H9 (cell line): ENCODE results near the gene PRF1. TPM values are rescaled to one million over a fixed set of nuclear protein-coding genes. Genes with fewer than 3 reads are reported as not detected.
A peak's percentile ranks its signal among the peaks of the same experiment; 100 is the strongest.

Experiments
- DNase-seq: peaks from one replicate; pipeline ENCODE4 v3.0.0-alpha.2; 2017
- H2AFZ ChIP-seq: one replicate; pipeline ENCODE4 v1.6.1; 2013; ENCODE audit warnings: mild to moderate bottlenecking, low read length, control low read depth, moderate library complexity
- H2AK5ac ChIP-seq: 2 replicates; pipeline ENCODE4 v1.6.1; 2013; ENCODE audit warnings: low read length, control low read depth, mixed read lengths; ENCODE audit not compliant: insufficient read length
- H2BK120ac ChIP-seq: one replicate; pipeline ENCODE4 v1.6.1; 2013; ENCODE audit warnings: low read depth, mild to moderate bottlenecking, low read length, control low read depth, inconsistent platforms; ENCODE audit not compliant: poor library complexity, severe bottlenecking
- H2BK12ac ChIP-seq: 2 replicates; pipeline ENCODE4 v1.6.1; 2013; ENCODE audit warnings: low read length, control low read depth, mixed read lengths, low read depth; ENCODE audit not compliant: insufficient read length
- H2BK15ac ChIP-seq: 2 replicates; pipeline ENCODE4 v1.6.1; 2013; ENCODE audit warnings: low read depth, low read length, control low read depth
- H2BK20ac ChIP-seq: one replicate; pipeline ENCODE4 v1.6.1; 2013; ENCODE audit warnings: low read depth, mild to moderate bottlenecking, low read length, control low read depth, inconsistent platforms; ENCODE audit not compliant: poor library complexity, severe bottlenecking
- H2BK5ac ChIP-seq: 2 replicates; pipeline ENCODE4 v1.6.1; 2013; ENCODE audit warnings: low read length, control low read depth, mixed read lengths; ENCODE audit not compliant: insufficient read length
- H3K14ac ChIP-seq: 2 replicates; pipeline ENCODE4 v1.6.1; 2013; ENCODE audit warnings: low read length, control low read depth; ENCODE audit not compliant: insufficient read depth
- H3K18ac ChIP-seq: 2 replicates; pipeline ENCODE4 v1.6.1; 2013; ENCODE audit warnings: low read depth, mild to moderate bottlenecking, mixed read lengths, low read length, control low read depth; ENCODE audit not compliant: insufficient read length
- H3K23ac ChIP-seq: 2 replicates; pipeline ENCODE4 v1.6.1; 2013; ENCODE audit warnings: low read length, control low read depth, mixed read lengths, low read depth; ENCODE audit not compliant: insufficient read length
- H3K23me2 ChIP-seq: 2 replicates; pipeline ENCODE4 v1.6.1; 2013; ENCODE audit warnings: low read depth, mild to moderate bottlenecking, mixed read lengths, low read length, control low read depth; ENCODE audit not compliant: insufficient read length, poor library complexity, severe bottlenecking
- H3K27ac ChIP-seq: 2 replicates; pipeline ENCODE4 v1.5.1; 2013; ENCODE audit warnings: low read length, control low read depth, mixed read lengths, low read depth; ENCODE audit not compliant: insufficient read length
- H3K27me3 ChIP-seq: 2 replicates; pipeline ENCODE4 v1.6.1; 2013; ENCODE audit warnings: low read length, control low read depth, inconsistent platforms; ENCODE audit not compliant: insufficient read depth
- H3K4ac ChIP-seq: 2 replicates; pipeline ENCODE4 v1.6.1; 2013; ENCODE audit warnings: low read depth, mild to moderate bottlenecking, control low read depth, inconsistent platforms, low read length, moderate library complexity
- H3K4me1 ChIP-seq: 2 replicates; pipeline ENCODE4 v1.6.1; 2013; ENCODE audit warnings: low read length, control low read depth, inconsistent platforms; ENCODE audit not compliant: insufficient read depth
- H3K4me2 ChIP-seq: 2 replicates; pipeline ENCODE4 v1.6.1; 2013; ENCODE audit warnings: low read length, control low read depth, mixed read lengths; ENCODE audit not compliant: insufficient read length, insufficient read depth
- H3K56ac ChIP-seq: 2 replicates; pipeline ENCODE4 v1.6.1; 2013; ENCODE audit warnings: low read depth, mild to moderate bottlenecking, mixed read lengths, low read length, control low read depth; ENCODE audit not compliant: insufficient read length
- H3K79me1 ChIP-seq: 2 replicates; pipeline ENCODE4 v1.6.1; 2013; ENCODE audit warnings: low read depth, mild to moderate bottlenecking, moderate library complexity, low read length, control low read depth, inconsistent platforms; ENCODE audit not compliant: insufficient read depth, poor library complexity, severe bottlenecking
- H3K79me2 ChIP-seq: 2 replicates; pipeline ENCODE4 v1.6.1; 2013; ENCODE audit warnings: low read length, control low read depth, inconsistent platforms; ENCODE audit not compliant: insufficient read depth
- H3K9ac ChIP-seq: 2 replicates; pipeline ENCODE4 v1.6.1; 2013; ENCODE audit warnings: low read length, control low read depth, mixed read lengths; ENCODE audit not compliant: insufficient read length; ENCODE audit errors: extremely low read depth
- H3K9me3 ChIP-seq: one replicate; pipeline ENCODE4 v1.6.1; 2013; ENCODE audit warnings: low read depth, low read length, inconsistent platforms; ENCODE audit not compliant: control insufficient read depth
- H3T11ph ChIP-seq: one replicate; pipeline ENCODE4 v1.6.1; 2013; ENCODE audit warnings: mild to moderate bottlenecking, low read length, control low read depth, inconsistent platforms
- H4K20me1 ChIP-seq: one replicate; pipeline ENCODE4 v1.6.1; 2013; ENCODE audit not compliant: control insufficient read depth, insufficient read length, insufficient read depth
- H4K5ac ChIP-seq: 2 replicates; pipeline ENCODE4 v1.6.1; 2013; ENCODE audit warnings: low read depth, mild to moderate bottlenecking, mixed read lengths, low read length, control low read depth; ENCODE audit not compliant: insufficient read length
- H4K8ac ChIP-seq: replicated peaks from 2 replicates; pipeline ENCODE4 v1.6.1; 2013; ENCODE audit warnings: low read length, control low read depth, mixed read lengths, low read depth; ENCODE audit not compliant: insufficient read length
- H4K91ac ChIP-seq: 2 replicates; pipeline ENCODE4 v1.6.1; 2013; ENCODE audit warnings: low read depth, mild to moderate bottlenecking, moderate library complexity, mixed read lengths, low read length, control low read depth; ENCODE audit not compliant: insufficient read length
- H3K27ac Mint-ChIP-seq, 3 experiments: 2 replicates in 2 of 3; 3 replicates in 1 of 3; pipeline ENCODE4 v1.8.0; 2020 to 2021; ENCODE audit warnings: mixed read lengths in 3 of 3, mild to moderate bottlenecking in 1 of 3, moderate library complexity in 1 of 3
- H3K27me3 Mint-ChIP-seq: 2 replicates; pipeline ENCODE4 v1.8.0; 2021; ENCODE audit warnings: low read depth, mild to moderate bottlenecking, moderate library complexity, mixed read lengths
- H3K36me3 Mint-ChIP-seq, 3 experiments: 2 replicates in 2 of 3; 3 replicates in 1 of 3; pipeline ENCODE4 v1.8.0; 2020 to 2021; ENCODE audit warnings: low read depth in 3 of 3, mixed read lengths in 3 of 3; ENCODE audit not compliant: insufficient read depth in 1 of 3
- H3K4me1 Mint-ChIP-seq, 2 experiments: 2 replicates each; pipeline ENCODE4 v1.8.0; 2020; ENCODE audit warnings: mixed read lengths in 2 of 2
- H3K4me3 Mint-ChIP-seq, 2 experiments: 2 replicates in 1 of 2; 3 replicates in 1 of 2; pipeline ENCODE4 v1.8.0; 2020 to 2021; ENCODE audit warnings: mild to moderate bottlenecking in 2 of 2, mixed read lengths in 2 of 2, moderate library complexity in 1 of 2
- H3K9me3 Mint-ChIP-seq, 2 experiments: 2 replicates in 1 of 2; 3 replicates in 1 of 2; pipeline ENCODE4 v1.8.0; 2020; ENCODE audit warnings: mild to moderate bottlenecking in 2 of 2, mixed read lengths in 2 of 2, moderate library complexity in 1 of 2
- WGBS: extraction: QIAGEN DNeasy Blood & Tissue Kit; methylation state at CpG from one replicate; pipeline ENCODE4 v1.1.7; 2013; ENCODE audit warnings: missing lambda C conversion rate, low lambda C conversion rate, mixed read lengths; ENCODE audit not compliant: insufficient read length; ENCODE audit errors: extremely low coverage; 5-methylcytosine and 5-hydroxymethylcytosine counted together
- total RNA-seq: library from RNA; stranded (reverse); gene quantifications from 2 replicates; pipeline ENCODE4 v1.2.1, GENCODE V29; 2021
- TF ChIP-seq, protein P1 (sequence below): fragments of 200-600 bp; sonication (generic); conservative IDR thresholded peaks from 3 replicates; pipeline ENCODE4 v1.8.0; 2021; ENCODE audit warnings: antibody characterized with exemption, mild to moderate bottlenecking

Gene PRF1
- total RNA-seq, 1 experiment from 2014 or later: not detected

DNA sequence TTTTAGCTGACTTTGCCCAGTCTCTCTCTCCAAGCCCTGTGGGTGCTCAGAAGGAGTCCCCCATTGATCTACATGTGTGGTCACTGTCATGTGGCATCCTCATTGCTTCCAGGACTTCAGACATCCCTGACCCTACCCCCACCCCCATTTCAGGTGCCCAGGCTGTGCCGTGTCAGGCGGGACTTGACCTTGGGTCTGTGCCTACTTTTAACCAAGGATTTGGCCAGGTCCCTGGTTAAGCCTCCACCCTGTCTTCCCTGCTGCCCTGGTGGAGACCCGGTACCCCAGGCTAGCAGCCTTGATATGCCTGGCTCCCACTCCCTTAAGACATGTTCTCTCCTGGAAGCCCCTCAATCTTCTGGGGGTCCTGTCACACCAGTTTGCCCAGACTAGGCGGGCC lies 31.3 kb downstream of the PRF1 start:
- no peak overlapping the region for H3K4me2 ChIP-seq
- no peak overlapping the region for H2BK12ac ChIP-seq
- no peaks in the 10 kb centered on the region for H3K4me1 ChIP-seq
- H4K20me1 ChIP-seq: no peaks in the 10 kb centered on the region
- no peak overlapping the region for H2AK5ac ChIP-seq
- no peak overlapping the region for H4K91ac ChIP-seq
- no CpG with 5 or more reads among the region's 4 CpGs for WGBS
- no peak overlapping the region for H3K23ac ChIP-seq
- peak overlapping the region in 1 of 3 experiments; percentile 34; a peak in 1 of 7 replicates for H3K27ac Mint-ChIP-seq
- H3K79me2 ChIP-seq: no peaks in the 10 kb centered on the region
- H3K4me1 Mint-ChIP-seq: no peaks in the 10 kb centered on the region
- no peak overlapping the region for H3K18ac ChIP-seq
- H2BK120ac ChIP-seq: no peak overlapping the region
- H3K9ac ChIP-seq: no peak overlapping the region
- H3K9me3 Mint-ChIP-seq: no peaks in the 10 kb centered on the region
- no peak overlapping the region for H2AFZ ChIP-seq
- TF ChIP-seq, protein P1, sequence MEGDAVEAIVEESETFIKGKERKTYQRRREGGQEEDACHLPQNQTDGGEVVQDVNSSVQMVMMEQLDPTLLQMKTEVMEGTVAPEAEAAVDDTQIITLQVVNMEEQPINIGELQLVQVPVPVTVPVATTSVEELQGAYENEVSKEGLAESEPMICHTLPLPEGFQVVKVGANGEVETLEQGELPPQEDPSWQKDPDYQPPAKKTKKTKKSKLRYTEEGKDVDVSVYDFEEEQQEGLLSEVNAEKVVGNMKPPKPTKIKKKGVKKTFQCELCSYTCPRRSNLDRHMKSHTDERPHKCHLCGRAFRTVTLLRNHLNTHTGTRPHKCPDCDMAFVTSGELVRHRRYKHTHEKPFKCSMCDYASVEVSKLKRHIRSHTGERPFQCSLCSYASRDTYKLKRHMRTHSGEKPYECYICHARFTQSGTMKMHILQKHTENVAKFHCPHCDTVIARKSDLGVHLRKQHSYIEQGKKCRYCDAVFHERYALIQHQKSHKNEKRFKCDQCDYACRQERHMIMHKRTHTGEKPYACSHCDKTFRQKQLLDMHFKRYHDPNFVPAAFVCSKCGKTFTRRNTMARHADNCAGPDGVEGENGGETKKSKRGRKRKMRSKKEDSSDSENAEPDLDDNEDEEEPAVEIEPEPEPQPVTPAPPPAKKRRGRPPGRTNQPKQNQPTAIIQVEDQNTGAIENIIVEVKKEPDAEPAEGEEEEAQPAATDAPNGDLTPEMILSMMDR: no peak
- no peaks in the 10 kb centered on the region for H3K23me2 ChIP-seq
- no peaks in the 10 kb centered on the region for H3K27me3 ChIP-seq
- H3K27ac ChIP-seq: no peak overlapping the region
- no peak overlapping the region for H3K4ac ChIP-seq
- H3T11ph ChIP-seq: no peak overlapping the region
- H3K79me1 ChIP-seq: no peaks in the 10 kb centered on the region
- H3K56ac ChIP-seq: no peak overlapping the region
- no peak for DNase-seq
- no peak overlapping the region for H2BK20ac ChIP-seq
- H3K4me3 Mint-ChIP-seq: no peak overlapping the region
- H4K8ac ChIP-seq: no peak overlapping the region
- H3K36me3 Mint-ChIP-seq: peaks cover 0 to 4% (median 0%) of the 10 kb centered on the region in 3 experiments; a peak in 3 of 7 replicates
- H4K5ac ChIP-seq: no peak overlapping the region
- no peaks in the 10 kb centered on the region for H3K9me3 ChIP-seq
- H2BK15ac ChIP-seq: no peak overlapping the region
- no peak overlapping the region for H2BK5ac ChIP-seq
- no peak overlapping the region; the same call in 1 of the 2 replicates for H3K14ac ChIP-seq
- H3K27me3 Mint-ChIP-seq: no peaks in the 10 kb centered on the region
